HG02759 (cell line): ENCODE measurements around the gene FXYD4.
"Not testable (repeated sequence)": the region's sequence is repeated elsewhere in the genome, so short reads cannot be mapped to it uniquely, and the experiment has no call there.

Experiments used
- ATAC-seq: cut with Tn5 transposase; IDR thresholded peaks from one replicate; pipeline ENCODE4 v1.9.1; 2021; ENCODE audit warnings: mild to moderate bottlenecking, moderate library complexity; ENCODE audit not compliant: unreplicated experiment

The FXYD4 gene

GRCh38 chr10:43374194-43374593 lies 2.8 kb downstream of the FXYD4 start:
- ATAC-seq, result no peak

- ATAC-seq, result no peak
These were observed 4.1 kb downstream of the FXYD4 start for GRCh38 chr10:43375401-43376020.

GRCh38 chr10:43376046-43376635 lies 4.7 kb downstream of the FXYD4 start:
- no peak for ATAC-seq

GRCh38 chr10:43376828-43377423 lies 5.5 kb downstream of the FXYD4 start:
- ATAC-seq, result no peak

- ATAC-seq, result no peak
These were observed 6.0 kb downstream of the FXYD4 start for GRCh38 chr10:43377424-43377883.

GRCh38 chr10:43380610-43381222 lies 9.3 kb downstream of the FXYD4 start:
- no peak for ATAC-seq

GRCh38 chr10:43383204-43383971 lies 12.0 kb downstream of the FXYD4 start:
- no peak for ATAC-seq

GRCh38 chr10:43384252-43385221 lies 13.1 kb downstream of the FXYD4 start:
- ATAC-seq, result no peak

GRCh38 chr10:43385412-43386004 lies 14.1 kb downstream of the FXYD4 start:
- no peak for ATAC-seq

- no peak for ATAC-seq
These were observed 15.1 kb downstream of the FXYD4 start for GRCh38 chr10:43386549-43386948.

- no peak for ATAC-seq
These were observed 15.7 kb downstream of the FXYD4 start for GRCh38 chr10:43386981-43387677.

GRCh38 chr10:43387678-43388032 lies 16.2 kb downstream of the FXYD4 start:
- no peak for ATAC-seq

GRCh38 chr10:43389867-43390266 lies 18.4 kb downstream of the FXYD4 start:
- ATAC-seq, result no peak

- ATAC-seq, result no peak
These were observed 18.9 kb downstream of the FXYD4 start for GRCh38 chr10:43390333-43390732.

GRCh38 chr10:43390759-43391158 lies 19.3 kb downstream of the FXYD4 start:
- no peak for ATAC-seq

- no peak for ATAC-seq
These were observed 20.1 kb downstream of the FXYD4 start for GRCh38 chr10:43391496-43391895.

- no peak for ATAC-seq
These were observed 21.3 kb downstream of the FXYD4 start for GRCh38 chr10:43392748-43393147.

- not testable (repeated sequence) for ATAC-seq
These were observed 21.8 kb downstream of the FXYD4 start for GRCh38 chr10:43393186-43393585.
